GM23338 (cell line): ENCODE results near the gene IPO5. TPM values are rescaled to one million over a fixed set of nuclear protein-coding genes. Genes with fewer than 3 reads are reported as not detected.

Experiments used
- ATAC-seq: fragments of 200-7000 bp; cut with Tn5 transposase; 3 replicates; pipeline ENCODE4 v1.9.1; 2020
- DNase-seq: peaks from one replicate; pipeline ENCODE4 v3.0.0-alpha.2; 2015; ENCODE audit warnings: low spot score
- H2AFZ ChIP-seq: fragments of 200-600 bp; sonication (generic); 2 replicates; pipeline ENCODE4 v1.8.0; 2016; ENCODE audit warnings: antibody characterized with exemption, mild to moderate bottlenecking, moderate library complexity
- H3F3A ChIP-seq: fragments of 200-600 bp; sonication (generic); replicated peaks from 2 replicates; pipeline ENCODE4 v1.8.0; 2017; ENCODE audit warnings: antibody characterized with exemption, mixed run types, low read depth
- H3K27ac ChIP-seq: fragments of 200-600 bp; sonication (generic); 2 replicates; pipeline ENCODE4 v1.6.1; 2016; ENCODE audit warnings: low read depth
- H3K27me3 ChIP-seq: fragments of 200-600 bp; sonication (generic); 2 replicates; pipeline ENCODE4 v1.8.0; 2016; ENCODE audit warnings: mild to moderate bottlenecking, mixed run types, moderate library complexity; ENCODE audit not compliant: insufficient read depth
- H3K36me3 ChIP-seq: fragments of 200-600 bp; sonication (generic); 2 replicates; pipeline ENCODE4 v1.8.0; 2016; ENCODE audit warnings: mild to moderate bottlenecking; ENCODE audit not compliant: insufficient read depth
- H3K4me1 ChIP-seq: fragments of 200-600 bp; sonication (generic); 2 replicates; pipeline ENCODE4 v1.8.0; 2016; ENCODE audit warnings: mild to moderate bottlenecking, moderate library complexity; ENCODE audit not compliant: insufficient read depth
- H3K4me2 ChIP-seq: fragments of 200-600 bp; sonication (generic); 2 replicates; pipeline ENCODE4 v1.7.1; 2017; ENCODE audit warnings: mixed run types
- H3K4me3 ChIP-seq: fragments of 200-600 bp; sonication (generic); 2 replicates; pipeline ENCODE4 v1.6.1; 2016; ENCODE audit warnings: mixed run types
- H3K79me2 ChIP-seq: fragments of 200-600 bp; sonication (generic); replicated peaks from 2 replicates; pipeline ENCODE4 v1.8.0; 2017; ENCODE audit warnings: mild to moderate bottlenecking; ENCODE audit not compliant: insufficient read depth
- H3K9me2 ChIP-seq: fragments of 200-600 bp; sonication (generic); 2 replicates; pipeline ENCODE4 v1.8.0; 2017; ENCODE audit not compliant: insufficient read depth
- H4K20me1 ChIP-seq: fragments of 200-600 bp; sonication (generic); replicated peaks from 2 replicates; pipeline ENCODE4 v1.8.0; 2017; ENCODE audit warnings: mild to moderate bottlenecking; ENCODE audit not compliant: insufficient read depth
- H3K27ac Mint-ChIP-seq: 2 replicates; pipeline ENCODE4 v1.8.0; 2020; ENCODE audit warnings: inconsistent platforms, mild to moderate bottlenecking, moderate library complexity, mixed read lengths
- H3K27me3 Mint-ChIP-seq: 3 replicates; pipeline ENCODE4 v1.8.0; 2022; ENCODE audit warnings: low read depth, mild to moderate bottlenecking, moderate library complexity, mixed read lengths, inconsistent platforms; ENCODE audit not compliant: insufficient read depth, poor library complexity
- H3K36me3 Mint-ChIP-seq: 3 replicates; pipeline ENCODE4 v1.8.0; 2021; ENCODE audit warnings: low read depth, mild to moderate bottlenecking, inconsistent platforms, moderate library complexity, mixed read lengths
- H3K4me1 Mint-ChIP-seq: 3 replicates; pipeline ENCODE4 v1.8.0; 2020; ENCODE audit warnings: mild to moderate bottlenecking, inconsistent platforms, mixed read lengths
- H3K4me3 Mint-ChIP-seq: 3 replicates; pipeline ENCODE4 v1.8.0; 2021; ENCODE audit warnings: moderate library complexity, mild to moderate bottlenecking, inconsistent platforms, mixed read lengths
- H3K9me3 Mint-ChIP-seq: 3 replicates; pipeline ENCODE4 v1.8.0; 2020; ENCODE audit warnings: moderate library complexity, mild to moderate bottlenecking, inconsistent platforms, mixed read lengths
- CREB1 ChIP-seq: fragments of 250-450 bp; sonication (Bioruptor Pico); IDR thresholded peaks from 2 replicates; pipeline ENCODE4 v1.5.0; 2020; ENCODE audit warnings: low read depth, mild to moderate bottlenecking, moderate library complexity
- CTCF ChIP-seq, 2 experiments: fragments of 200-600 bp in 1 of 2; sonication (generic) in 1 of 2; conservative IDR thresholded peaks; 2 replicates each; pipeline versions ENCODE4 v1.5.1 to v1.6.1; 2016 to 2017; ENCODE audit warnings: antibody characterized with exemption in 2 of 2, low read depth in 2 of 2, mild to moderate bottlenecking in 2 of 2, moderate library complexity in 1 of 2
- ETS1 ChIP-seq: IDR thresholded peaks from 2 replicates; pipeline ENCODE4 v1.6.1; 2016; ENCODE audit warnings: antibody characterized with exemption
- EZH2phosphoT487 ChIP-seq: fragments of 200-600 bp; sonication (generic); IDR thresholded peaks from one replicate; pipeline ENCODE4 v1.8.1; 2018; ENCODE audit warnings: antibody characterized with exemption; ENCODE audit not compliant: unreplicated experiment
- JUNB ChIP-seq: IDR thresholded peaks from one replicate; pipeline ENCODE4 v1.6.1; 2016; ENCODE audit warnings: antibody characterized with exemption; ENCODE audit not compliant: unreplicated experiment
- NANOG ChIP-seq: IDR thresholded peaks from 2 replicates; pipeline ENCODE4 v1.6.1; 2016; ENCODE audit warnings: antibody characterized with exemption, borderline replicate concordance
- polyA plus RNA-seq: library from polyadenylated mRNA; unstranded; fragments of >200 nt; fragmentation: Nextera tagmentation; extraction: Ambion mirVana; gene quantifications from 2 replicates; pipeline ENCODE4 v1.2.1, GENCODE V29; 2016
- total RNA-seq: library from RNA; depleted of rRNA; stranded (reverse); fragments of >200 nt; shearing (Covaris generic); gene quantifications from 2 replicates; pipeline ENCODE4 v1.2.3, GENCODE V29; 2014

Gene IPO5
- total and polyA plus RNA-seq, 2 experiments from 2014 or later = 124 to 353 TPM

GRCh38 chr13:97945792-97946419 lies 7.6 kb upstream of the IPO5 start:
- Histone ChIP-seq H3K27ac (no peak overlapping the region), H3K4me1 (no peaks in the 10 kb centered on the region), H3K9me2 (no peaks in the 10 kb centered on the region), H3K4me2 (no peak overlapping the region), H2AFZ (no peak overlapping the region), H3K4me3 (no peak overlapping the region), H4K20me1 (no peaks in the 10 kb centered on the region), H3F3A (no peaks in the 10 kb centered on the region), H3K79me2 (no peaks in the 10 kb centered on the region), H3K27me3 (no peaks in the 10 kb centered on the region), H3K36me3 (no peaks in the 10 kb centered on the region)
- no peak overlapping the region for H3K4me3 Mint-ChIP-seq
- no peaks in the 10 kb centered on the region for H3K4me1 Mint-ChIP-seq
- TF ChIP-seq CTCF (conservative IDR thresholded peaks at IDR 0.05; ENCODE audit: low read depth in 2 of 2) (no peak), JUNB (no peak), ETS1 (no peak), NANOG (no peak)
- DNase-seq (no peak), ATAC-seq (no peak)
- H3K27ac Mint-ChIP-seq = no peak overlapping the region
- H3K36me3 Mint-ChIP-seq = peaks cover 8% of the 10 kb centered on the region; the same call in 2 of the 3 replicates
- H3K27me3 Mint-ChIP-seq = no peaks in the 10 kb centered on the region
- peaks cover 12% of the 10 kb centered on the region for H3K9me3 Mint-ChIP-seq

- Histone ChIP-seq H4K20me1 (no peaks in the 10 kb centered on the region), H3F3A (no peaks in the 10 kb centered on the region), H3K4me2 (no peak overlapping the region), H3K27me3 (no peaks in the 10 kb centered on the region), H3K4me1 (no peaks in the 10 kb centered on the region), H3K27ac (no peak overlapping the region), H3K4me3 (no peak overlapping the region), H3K79me2 (no peaks in the 10 kb centered on the region), H3K9me2 (no peaks in the 10 kb centered on the region), H3K36me3 (no peaks in the 10 kb centered on the region), H2AFZ (no peak overlapping the region)
- ATAC-seq (no peak), DNase-seq (no peak)
- Mint-ChIP-seq H3K9me3 (peaks cover 12% of the 10 kb centered on the region), H3K4me1 (no peaks in the 10 kb centered on the region), H3K27ac (no peak overlapping the region), H3K27me3 (no peaks in the 10 kb centered on the region), H3K36me3 (peaks cover 8% of the 10 kb centered on the region; the same call in 2 of the 3 replicates), H3K4me3 (no peak overlapping the region)
- TF ChIP-seq NANOG (no peak), EZH2phosphoT487 (no peak), CREB1 (CRISPR knock-in tag) (no peak)
Observed at GRCh38 chr13:97946951-97947588, 6.4 kb upstream of the IPO5 start.
